GM12864 (cell line): Measurements from ENCODE around the gene KLRF1.

Experiments
- DNase-seq: peaks from one replicate; pipeline ENCODE4 v3.0.0-alpha.2; 2011; ENCODE audit warnings: low read depth
- H3K4me3 ChIP-seq: 2 replicates; pipeline ENCODE4 v1.5.1; 2011; ENCODE audit warnings: mild to moderate bottlenecking, low read depth, low read length, control low read depth
- TF ChIP-seq, protein P1 (sequence below): IDR thresholded peaks from 2 replicates; pipeline ENCODE4 v1.5.1; 2011; ENCODE audit warnings: low read depth, mild to moderate bottlenecking, moderate library complexity, low read length, control low read depth, inconsistent platforms; ENCODE audit errors: missing control alignments

The KLRF1 gene

DNA sequence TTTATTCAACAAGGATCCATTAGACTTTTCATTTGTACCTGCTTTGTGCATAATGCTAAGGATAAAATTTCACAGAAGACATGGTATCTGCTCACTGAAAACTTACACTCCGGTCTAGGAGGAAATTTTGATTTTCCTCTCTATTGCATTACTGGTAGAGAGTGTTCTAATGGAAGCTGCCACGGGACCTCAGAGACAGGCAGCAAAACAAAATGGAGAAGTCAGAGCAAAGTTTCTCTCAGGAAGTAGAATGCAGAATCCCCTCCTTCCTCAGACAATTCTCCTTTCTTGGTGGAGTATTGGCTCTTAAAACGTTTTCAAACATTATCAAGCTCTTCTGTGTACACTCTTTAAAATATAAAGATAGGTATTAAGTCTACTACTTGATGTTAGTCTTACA, 29.6 kb downstream of the KLRF1 start:
- DNase-seq: no peak
- TF ChIP-seq, protein P1, sequence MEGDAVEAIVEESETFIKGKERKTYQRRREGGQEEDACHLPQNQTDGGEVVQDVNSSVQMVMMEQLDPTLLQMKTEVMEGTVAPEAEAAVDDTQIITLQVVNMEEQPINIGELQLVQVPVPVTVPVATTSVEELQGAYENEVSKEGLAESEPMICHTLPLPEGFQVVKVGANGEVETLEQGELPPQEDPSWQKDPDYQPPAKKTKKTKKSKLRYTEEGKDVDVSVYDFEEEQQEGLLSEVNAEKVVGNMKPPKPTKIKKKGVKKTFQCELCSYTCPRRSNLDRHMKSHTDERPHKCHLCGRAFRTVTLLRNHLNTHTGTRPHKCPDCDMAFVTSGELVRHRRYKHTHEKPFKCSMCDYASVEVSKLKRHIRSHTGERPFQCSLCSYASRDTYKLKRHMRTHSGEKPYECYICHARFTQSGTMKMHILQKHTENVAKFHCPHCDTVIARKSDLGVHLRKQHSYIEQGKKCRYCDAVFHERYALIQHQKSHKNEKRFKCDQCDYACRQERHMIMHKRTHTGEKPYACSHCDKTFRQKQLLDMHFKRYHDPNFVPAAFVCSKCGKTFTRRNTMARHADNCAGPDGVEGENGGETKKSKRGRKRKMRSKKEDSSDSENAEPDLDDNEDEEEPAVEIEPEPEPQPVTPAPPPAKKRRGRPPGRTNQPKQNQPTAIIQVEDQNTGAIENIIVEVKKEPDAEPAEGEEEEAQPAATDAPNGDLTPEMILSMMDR: no peak
- H3K4me3 ChIP-seq: no peak overlapping the region

DNA sequence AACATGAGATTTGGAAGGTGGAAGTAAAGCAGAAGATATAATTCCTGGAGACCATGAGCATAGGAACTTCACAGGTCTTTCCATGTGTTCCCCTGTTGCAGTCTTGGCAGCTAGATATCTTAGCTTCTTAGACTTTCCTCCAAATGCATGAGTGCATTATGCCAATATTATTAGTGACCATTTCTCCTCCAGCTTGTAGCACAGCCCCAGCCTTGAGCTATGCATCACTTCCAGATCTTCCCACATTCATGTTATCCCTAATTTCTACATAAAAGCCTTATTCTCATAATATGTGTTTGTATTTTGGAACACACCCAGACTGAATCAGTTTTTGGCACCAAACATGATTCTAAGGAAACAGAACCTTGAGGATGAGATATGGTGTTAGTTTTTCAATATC, 30.9 kb downstream of the KLRF1 start:
- H3K4me3 ChIP-seq: no peak overlapping the region
- TF ChIP-seq, protein P1: no peak
- no peak for DNase-seq

DNA sequence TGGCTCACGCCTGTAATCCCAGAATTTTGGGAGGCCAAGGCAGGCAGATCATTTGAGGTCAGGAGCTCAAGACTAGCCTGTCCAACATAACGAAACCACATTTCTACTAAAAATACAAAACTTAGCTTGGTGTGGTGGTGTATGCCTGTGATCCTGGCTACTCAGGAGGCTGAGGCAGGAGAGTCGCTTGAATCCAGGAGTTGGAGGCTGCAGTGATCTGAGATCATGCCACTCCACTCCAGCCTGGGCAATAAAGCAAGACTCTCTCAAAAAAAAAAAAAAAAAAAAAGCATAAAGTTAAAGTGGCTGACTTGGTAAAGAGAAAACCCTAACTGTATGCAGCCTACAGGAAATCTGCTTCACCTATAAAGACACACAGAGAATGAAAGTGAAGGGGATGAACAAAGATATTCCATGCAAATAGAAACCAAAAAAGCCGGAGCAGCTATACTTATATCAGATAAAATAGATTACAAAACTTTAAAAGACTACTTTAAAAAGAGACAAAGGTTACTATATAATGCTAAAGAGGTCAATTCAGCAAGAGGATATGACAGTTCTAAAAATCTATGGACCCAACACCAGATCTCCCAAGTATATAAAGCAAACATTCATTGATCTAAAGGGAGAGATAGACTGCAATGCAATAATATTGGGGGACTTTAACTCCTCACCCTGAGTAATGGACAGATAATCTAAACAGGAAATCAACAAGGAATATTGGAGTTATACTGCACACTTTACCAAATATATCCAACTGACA, 37.8 kb downstream of the KLRF1 start:
- no peak for DNase-seq
- TF ChIP-seq, protein P1: no peak
- H3K4me3 ChIP-seq: no peak overlapping the region

DNA sequence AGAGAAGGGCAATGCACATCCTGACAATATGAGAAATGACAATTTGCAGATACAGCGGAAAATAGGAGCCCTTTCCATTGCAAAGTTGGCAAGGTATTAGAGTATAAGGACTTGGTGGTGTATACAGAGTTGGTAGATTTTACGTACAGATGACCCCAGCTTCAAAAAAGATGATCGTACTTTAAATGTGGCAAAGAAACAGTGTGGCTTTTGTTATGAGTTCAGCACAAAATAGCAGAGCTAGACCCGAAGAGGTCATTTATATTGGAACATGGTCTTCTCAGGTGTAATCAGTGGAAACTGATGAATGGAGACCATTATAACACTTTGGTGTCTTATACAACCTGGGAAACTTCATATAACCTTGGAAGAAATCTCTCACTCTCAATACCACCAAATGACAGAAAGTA, 39.6 kb downstream of the KLRF1 start:
- TF ChIP-seq, protein P1: no peak
- DNase-seq: no peak
- H3K4me3 ChIP-seq: no peak overlapping the region; the same call in 1 of the 2 replicates

DNA sequence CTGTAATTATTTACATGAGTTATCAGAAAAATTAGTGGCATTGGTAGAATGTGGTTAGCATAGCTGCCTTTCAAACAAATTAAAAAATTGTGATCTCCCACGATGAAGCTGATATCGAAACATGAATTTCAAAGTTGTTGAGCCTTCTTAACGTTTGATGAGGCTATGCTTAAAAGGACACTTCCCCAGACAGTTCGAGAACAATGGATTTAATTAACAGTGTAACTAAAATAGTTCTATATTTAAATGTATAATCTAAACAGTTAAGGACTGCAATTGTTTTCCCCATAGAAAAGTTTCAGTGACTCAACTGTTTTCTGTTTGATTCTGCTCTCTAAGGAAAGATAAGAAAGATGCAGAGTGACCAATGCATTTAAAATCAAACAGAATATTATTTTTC, 40.2 kb downstream of the KLRF1 start:
- DNase-seq: no peak
- H3K4me3 ChIP-seq: no peak overlapping the region; the same call in 1 of the 2 replicates

DNA sequence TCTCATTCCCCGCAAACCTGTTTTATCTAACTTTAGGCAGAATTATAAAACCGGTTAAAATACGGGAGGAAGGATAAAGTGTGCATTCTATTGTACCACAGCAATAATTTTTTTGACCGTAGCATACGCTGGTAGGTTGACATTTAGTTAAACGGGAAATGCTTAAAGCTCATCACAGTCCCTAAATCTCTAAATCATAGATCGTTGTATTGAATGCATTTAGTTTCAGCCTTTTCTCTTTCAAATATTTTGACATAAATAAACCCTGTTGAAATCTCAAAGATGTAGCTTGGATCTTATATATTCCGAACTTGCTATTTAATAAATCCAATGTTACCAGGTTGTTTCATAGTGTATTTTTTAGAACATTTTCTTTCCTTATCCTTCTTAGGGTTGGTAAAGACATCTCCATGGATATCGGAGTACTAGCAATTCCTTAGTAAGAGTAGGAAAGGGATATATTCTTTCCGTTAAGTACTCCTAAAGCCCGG, 41.1 kb downstream of the KLRF1 start:
- TF ChIP-seq, protein P1: no peak
- H3K4me3 ChIP-seq: peak overlapping the region; percentile 32; the same call in 1 of the 2 replicates
- DNase-seq: no peak

More for the DNA sequence above, 40.2 kb downstream of the KLRF1 start:
- TF ChIP-seq, protein P1: no peak

DNA sequence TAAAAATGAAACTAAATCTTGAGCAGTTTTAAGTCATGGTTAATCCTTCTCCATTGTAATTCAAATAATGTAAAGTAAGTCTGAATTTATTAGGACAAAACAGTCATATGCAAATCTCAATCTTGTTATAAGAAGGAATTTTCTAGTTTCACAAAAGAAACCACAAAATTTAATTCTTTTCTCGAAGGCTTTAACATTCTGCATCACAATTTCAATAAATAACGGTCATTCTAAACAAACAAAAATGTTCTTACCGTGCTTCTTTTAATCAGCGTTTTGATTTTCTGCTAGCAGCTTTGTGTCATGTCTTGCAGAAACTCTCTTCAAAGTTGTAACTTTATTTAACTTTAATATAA, 41.6 kb downstream of the KLRF1 start:
- peak overlapping the region; percentile 61; the same call in 1 of the 2 replicates for H3K4me3 ChIP-seq
- TF ChIP-seq, protein P1: no peak
- no peak for DNase-seq
